ENCODE data around the gene SORBS1.

The SORBS1 gene

DNA sequence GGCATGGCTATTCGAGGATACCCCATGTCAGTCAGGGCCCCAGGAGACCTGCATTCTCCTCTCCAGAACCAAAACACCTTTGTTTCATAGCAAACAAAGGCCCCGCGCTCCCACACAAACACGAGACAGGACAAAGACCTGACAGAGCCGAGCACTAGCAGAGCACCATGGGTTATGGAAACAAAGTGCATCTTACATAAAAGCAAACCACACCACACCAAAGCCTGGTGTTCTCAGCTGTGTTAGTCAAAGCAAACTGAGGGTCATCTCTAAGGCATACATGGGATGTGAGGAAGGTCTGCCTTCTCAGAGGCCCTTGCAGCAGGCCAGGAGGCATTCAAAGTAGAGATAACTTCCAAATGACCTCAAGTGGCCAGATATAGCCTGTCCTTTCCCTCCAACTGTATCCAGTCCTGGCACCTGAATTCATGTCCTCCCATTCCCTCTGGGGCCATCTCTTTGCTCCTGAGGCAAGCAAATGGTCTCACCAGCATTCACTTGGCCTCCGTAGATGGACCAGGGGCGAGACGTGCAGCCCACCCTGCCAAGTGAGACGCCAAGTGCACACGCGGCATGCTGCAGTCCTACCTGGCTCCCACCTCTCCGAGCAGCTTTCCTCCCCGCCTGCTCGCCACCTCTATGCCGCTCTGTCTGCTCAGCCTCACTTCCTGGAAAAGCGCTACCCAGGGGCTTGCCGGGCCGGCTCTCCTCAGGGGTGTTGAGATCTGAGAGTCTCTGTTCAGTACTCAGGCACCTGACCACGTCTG, 225.1 kb downstream of the SORBS1 start:
- TF ChIP-seq GATA2 (IDR thresholded peaks at IDR 0.05; ENCODE audit: low read depth, low read length) (no peak), GATA3 (IDR thresholded peaks at IDR 0.05; ENCODE audit: low read depth, low read length) (no peak)

DNA sequence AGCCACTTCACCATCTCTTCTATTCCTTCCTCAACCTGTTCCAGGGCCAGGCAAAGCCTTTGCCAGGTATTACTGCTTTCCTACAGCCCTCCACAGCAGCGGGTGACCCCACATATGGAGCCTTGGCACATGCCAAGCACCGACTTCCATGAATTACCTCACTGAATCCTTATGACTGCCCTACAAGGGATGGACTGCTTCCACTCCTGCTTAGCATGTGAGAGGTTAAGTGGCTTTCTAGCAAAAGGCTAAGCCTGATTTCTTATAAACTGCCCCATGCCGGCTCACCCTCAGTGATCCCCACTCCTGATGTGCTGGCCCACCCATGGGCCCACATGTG, 226.4 kb downstream of the SORBS1 start:
- TF ChIP-seq GATA2 (IDR thresholded peaks at IDR 0.05; ENCODE audit: low read depth, low read length) (no peak), GATA3 (IDR thresholded peaks at IDR 0.05; ENCODE audit: low read depth, low read length) (no peak)

DNA sequence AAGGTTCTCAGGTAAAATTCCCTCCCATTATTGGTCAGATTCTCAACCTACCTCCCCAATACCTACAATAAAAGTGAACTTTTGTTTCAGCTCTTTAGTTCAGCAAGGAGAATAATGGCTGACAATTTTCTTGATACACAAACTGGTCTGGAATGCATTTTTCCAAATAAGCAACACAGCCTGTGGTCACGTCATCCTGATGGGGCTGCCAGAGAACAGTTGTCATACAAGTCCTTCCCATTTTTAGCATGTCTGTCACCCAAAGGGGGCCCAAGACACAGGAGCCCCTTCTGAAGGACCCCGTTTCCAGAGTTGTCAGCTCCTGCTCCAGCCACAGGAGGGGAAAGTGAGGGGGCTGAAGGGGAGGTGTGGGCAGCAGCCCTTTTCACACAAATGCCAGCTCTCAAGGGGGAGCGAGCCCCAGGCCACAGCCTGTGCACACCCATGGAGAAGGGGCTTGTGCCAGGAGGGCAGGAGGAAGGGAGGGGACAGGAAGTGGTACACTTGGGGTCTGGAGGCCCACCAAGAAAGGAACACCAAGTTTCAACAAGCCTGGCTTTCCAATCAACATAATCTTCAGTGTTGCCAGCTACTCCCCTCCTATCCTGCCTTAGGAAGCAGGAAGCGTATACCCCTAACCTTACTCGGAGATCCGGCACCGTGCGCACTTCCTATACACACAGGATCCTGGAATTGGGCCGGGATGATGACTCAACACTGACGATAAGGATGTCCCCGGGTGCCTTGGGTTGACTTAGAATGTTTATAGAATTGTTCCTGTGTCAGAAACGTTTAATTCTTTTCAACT, 227.0 kb downstream of the SORBS1 start:
- TF ChIP-seq GATA3 (IDR thresholded peaks at IDR 0.05; ENCODE audit: low read depth, low read length) (no peak), GATA2 (IDR thresholded peaks at IDR 0.05; ENCODE audit: low read depth, low read length) (no peak)

DNA sequence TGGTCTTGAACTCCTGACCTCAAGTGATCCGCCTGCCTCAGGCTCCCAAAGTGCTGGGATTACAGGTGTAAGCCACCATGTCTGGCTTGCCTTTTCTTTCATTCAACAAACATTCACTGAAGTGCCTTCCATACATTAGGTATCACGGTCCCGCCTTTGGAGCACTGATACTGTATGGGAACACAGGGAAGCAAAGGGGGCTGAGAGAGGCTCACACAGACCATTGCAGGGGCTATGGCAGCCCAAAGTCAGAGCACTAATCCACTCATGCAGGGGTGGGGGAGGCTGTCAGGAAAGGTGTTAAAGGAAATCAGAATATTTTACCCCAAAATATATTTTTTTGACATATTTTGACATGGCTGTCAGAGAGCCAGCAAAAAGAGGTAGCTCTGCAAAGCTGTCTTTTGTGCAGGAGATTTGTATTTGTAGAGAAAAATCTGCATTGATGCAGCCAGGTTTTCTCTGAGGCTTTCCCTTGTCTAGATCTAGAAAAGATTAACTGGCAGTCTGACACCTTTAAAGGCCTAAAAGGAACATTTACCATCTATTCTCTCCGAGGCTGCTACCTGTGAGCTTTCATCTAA, 228.4 kb downstream of the SORBS1 start:
- TF ChIP-seq GATA3 (IDR thresholded peaks at IDR 0.05; ENCODE audit: low read depth, low read length) = no peak
- no peak for TF ChIP-seq GATA2 (IDR thresholded peaks at IDR 0.05; ENCODE audit: low read depth, low read length)

DNA sequence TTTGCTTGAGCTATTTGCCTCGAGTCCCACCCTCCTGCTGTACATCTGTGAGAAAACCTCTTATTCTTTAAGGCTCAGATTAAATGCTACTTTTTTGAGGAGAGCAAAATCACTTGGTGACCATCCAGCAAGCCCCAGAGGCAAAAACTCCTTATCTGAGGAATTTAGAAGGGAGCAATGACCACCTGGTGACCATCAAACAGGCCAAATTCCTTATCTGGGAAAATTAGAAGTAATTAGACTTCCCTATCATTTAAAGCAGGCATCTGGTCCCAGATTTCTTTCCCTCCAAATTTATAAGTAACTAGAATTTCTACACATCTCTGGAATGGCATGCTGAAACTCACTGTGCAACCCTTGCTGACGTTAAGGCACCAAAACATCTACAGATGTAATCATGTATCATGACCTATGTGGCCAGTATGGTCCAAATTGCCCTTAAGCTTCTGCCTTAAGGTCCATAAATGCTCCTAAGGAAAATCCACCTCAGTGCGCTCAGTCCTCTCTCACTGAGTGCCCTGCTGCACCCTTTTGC, 229.5 kb downstream of the SORBS1 start:
- TF ChIP-seq GATA3 (IDR thresholded peaks at IDR 0.05; ENCODE audit: low read depth, low read length) = no peak
- 0 out of 2 replicates have a peak, but pooled peaks have one; percentile 48 for TF ChIP-seq GATA2 (IDR thresholded peaks at IDR 0.05; ENCODE audit: low read depth, low read length)

DNA sequence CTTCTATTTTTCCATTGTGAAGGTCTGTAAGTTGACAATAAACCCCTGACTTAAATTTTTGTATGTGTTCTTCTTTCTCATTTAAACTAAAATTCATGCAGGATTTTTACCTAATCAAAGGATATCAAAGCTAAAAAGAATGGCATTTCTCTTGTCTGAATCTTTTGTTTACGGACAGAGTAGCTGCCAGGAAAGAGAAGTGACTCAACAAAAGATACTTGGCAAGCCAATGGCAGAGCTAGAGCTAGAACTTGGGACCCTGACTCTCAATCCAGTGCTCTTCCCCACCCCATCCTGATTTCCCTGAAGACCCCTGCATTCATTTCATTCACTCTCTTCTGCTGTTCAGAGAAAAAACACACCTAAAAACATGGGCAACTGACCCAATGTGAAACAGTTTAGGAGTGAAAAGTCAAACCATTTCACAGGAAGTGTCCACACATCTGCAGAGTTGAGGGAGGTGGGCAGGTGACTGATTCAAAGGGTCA, 230.2 kb downstream of the SORBS1 start:
- TF ChIP-seq GATA2 (IDR thresholded peaks at IDR 0.05; ENCODE audit: low read depth, low read length) (no peak), GATA3 (IDR thresholded peaks at IDR 0.05; ENCODE audit: low read depth, low read length) (no peak)

DNA sequence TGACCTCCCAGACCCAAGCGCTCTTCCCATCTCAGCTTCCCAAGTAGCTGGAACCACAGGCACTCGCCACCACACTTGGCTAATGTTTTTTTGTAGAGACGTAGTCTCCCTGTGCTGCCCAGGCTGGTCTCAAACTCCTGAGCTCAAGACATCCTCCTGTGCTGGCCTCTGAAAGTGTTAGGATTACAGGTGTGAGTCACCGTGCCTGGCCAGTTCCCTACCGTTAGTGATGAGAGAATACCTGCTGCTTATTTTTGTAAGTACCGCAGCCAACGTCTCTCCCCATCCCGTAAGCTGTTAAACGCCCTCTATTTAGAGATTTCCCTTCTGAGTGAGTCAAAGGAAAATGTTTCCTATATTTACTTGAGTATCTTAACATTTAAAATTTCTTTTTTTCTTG, 231.9 kb downstream of the SORBS1 start:
- TF ChIP-seq GATA2 (IDR thresholded peaks at IDR 0.05; ENCODE audit: low read depth, low read length) = no peak
- no peak for TF ChIP-seq GATA3 (IDR thresholded peaks at IDR 0.05; ENCODE audit: low read depth, low read length)

DNA sequence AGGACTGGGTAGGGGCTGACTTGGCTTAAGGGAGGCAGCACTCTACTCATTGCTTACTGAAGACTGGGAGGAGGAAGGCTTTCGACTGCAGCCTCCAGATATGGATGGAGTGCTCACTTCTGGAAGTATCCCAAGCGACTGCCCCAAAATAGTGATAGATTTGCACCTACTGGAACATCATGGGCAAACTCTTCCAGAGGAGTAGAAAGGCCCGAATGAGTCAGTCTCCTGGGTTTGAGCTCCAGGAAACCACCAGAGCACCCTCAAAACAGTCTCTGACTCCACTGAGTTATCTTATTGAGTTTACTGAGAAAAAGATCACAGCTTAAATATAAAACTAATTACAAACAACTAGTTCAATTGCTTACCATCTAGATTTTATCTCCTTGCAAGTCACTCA, 233.2 kb downstream of the SORBS1 start:
- TF ChIP-seq GATA3 (IDR thresholded peaks at IDR 0.05; ENCODE audit: low read depth, low read length) (no peak), GATA2 (IDR thresholded peaks at IDR 0.05; ENCODE audit: low read depth, low read length) (no peak)

DNA sequence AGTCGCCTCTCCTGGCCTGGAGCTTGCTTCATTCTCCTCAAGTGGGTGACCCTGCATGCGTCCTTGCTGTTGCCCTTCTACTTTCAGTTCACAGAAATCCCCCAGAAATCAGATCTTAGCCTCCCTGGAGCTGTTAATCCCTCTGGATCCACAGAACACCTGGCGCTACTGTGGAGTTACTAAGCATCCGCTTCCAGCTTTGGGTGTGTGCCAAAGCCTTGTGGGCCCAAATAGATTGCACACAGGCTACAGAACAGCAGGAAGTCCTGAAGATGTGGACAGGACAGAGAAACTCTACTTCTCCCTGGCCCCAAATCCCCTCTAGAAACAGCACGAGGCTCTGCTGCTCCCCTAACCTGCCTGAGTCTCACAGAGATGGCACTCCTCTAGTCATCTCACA, 233.8 kb downstream of the SORBS1 start:
- TF ChIP-seq GATA2 (IDR thresholded peaks at IDR 0.05; ENCODE audit: low read depth, low read length) (no peak), GATA3 (IDR thresholded peaks at IDR 0.05; ENCODE audit: low read depth, low read length) (no peak)

DNA sequence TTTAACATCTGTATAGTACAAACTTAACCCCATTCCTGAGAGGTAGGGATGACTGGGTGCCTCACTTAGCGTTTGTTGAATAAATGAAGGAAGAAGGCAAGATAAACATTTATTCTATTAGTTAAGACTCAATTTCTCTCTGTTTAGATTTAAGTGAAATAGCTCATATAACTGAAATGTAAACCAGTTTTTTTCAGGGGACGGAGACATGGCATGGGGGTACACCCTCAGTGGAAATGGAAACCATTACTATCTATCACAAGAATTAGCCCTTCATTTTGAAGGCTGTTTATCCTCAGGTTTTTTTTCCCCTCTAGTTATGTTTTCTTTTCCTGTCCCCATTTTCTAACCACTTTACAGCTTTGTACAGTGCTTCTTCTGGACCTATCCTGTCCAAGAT, 234.8 kb downstream of the SORBS1 start:
- TF ChIP-seq GATA3 (IDR thresholded peaks at IDR 0.05; ENCODE audit: low read depth, low read length) = no peak

DNA sequence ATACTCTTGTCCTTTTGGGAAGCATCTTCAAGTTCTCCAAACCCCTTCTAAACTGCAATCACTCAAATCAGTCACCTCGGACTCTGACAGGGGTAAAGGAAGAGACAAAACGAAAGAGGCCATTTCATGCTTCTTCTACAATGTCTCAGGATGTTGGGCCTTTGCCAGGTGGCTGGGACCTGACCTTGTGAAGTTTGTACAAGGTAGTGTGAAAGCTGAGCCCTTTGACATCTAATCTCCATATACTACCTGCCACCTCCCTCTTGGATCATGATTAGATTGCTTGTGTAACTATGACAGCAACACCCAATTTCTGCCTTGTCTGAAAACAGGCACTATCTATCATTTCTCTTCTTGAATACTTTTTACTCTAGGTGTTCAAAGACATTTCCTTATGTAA, 235.3 kb downstream of the SORBS1 start:
- no peak for TF ChIP-seq GATA3 (IDR thresholded peaks at IDR 0.05; ENCODE audit: low read depth, low read length)
- TF ChIP-seq GATA2 (IDR thresholded peaks at IDR 0.05; ENCODE audit: low read depth, low read length) = no peak

DNA sequence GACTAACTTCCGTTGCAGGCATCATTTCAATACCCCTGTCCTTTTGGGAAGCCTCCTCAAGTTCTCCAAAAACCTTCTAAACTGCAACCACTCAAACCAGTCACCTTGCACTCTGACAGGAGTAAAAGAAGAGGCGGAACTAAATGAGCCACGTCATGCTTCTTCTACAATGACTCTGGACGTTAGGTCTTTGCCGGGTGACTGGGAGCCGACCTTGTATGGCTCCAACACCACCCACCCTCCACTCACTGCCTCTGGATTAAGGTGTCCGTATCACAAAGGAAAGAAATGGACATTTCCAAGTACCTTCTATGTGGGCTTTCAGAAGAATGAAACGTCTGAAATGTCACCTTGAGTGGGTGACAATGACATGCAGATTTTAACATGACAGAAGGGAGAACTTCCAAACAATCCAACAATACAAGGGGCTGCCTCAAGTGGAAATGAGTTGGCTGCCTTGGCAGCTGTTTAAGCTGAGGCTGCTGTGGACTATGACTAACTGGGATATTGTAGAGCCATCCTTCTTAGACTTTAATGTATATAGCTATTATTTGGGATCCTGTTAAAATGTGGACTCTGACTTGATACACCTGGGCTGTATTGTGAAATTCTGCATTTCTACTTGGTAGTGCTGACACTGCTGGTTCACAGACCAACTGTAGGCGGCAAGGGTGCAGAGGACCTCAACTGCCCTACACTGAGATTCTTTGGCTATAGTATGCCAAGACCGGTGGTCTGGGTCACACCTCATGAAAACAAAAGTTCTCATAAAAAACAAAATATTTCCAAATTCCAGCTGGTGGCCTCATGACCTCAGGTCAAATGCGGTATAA, 236.5 kb downstream of the SORBS1 start:
- TF ChIP-seq GATA3 (IDR thresholded peaks at IDR 0.05; ENCODE audit: low read depth, low read length) = no peak
- TF ChIP-seq GATA2 (IDR thresholded peaks at IDR 0.05; ENCODE audit: low read depth, low read length) = no peak

DNA sequence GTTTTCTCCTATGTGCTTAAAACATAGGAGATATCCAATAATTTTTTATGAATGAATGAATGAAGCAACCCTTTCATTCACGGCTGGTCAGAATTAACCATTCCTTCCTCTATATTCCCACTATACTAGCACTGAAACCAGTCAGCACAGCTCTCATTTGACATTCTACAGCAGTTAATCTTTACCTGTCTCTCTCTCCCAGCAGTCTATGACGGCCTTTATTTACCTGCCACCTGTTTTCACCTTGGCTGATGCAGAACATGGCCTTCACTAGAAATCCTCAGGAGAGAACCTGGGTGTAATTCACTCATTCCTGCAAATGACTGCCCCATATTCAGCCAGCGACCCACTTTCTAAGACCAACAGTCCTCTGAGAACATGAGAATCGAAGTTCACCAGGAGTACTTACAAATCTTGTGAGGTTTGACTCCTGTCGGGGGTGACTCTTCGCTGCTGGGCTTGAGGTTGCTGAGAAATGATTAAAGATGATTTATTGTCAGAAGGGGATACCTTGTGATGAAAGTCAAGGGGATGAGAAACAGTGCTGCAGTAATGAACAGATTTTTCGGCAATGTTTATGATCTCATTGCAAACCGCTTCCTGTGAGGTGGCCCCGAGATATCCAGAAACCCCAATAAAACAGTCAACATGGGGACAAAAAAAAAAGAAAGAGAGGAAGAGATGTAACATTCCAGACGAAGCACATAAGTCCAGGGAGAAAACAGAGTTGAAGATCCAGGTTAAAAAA, 239.4 kb downstream of the SORBS1 start:
- no peak for TF ChIP-seq GATA3 (IDR thresholded peaks at IDR 0.05; ENCODE audit: low read depth, low read length)
- no peak for TF ChIP-seq GATA2 (IDR thresholded peaks at IDR 0.05; ENCODE audit: low read depth, low read length)

Data from SH-SY5Y (cell line).